HT-29 (cell line): Measurements from ENCODE around the gene GALNT5. TPM values are rescaled to one million over a fixed set of nuclear protein-coding genes. Genes with fewer than 3 reads are reported as not detected.

Experiments used
- DNase-seq: peaks from one replicate; pipeline ENCODE4 v3.0.0-alpha.2; 2015; ENCODE audit warnings: low spot score
- total RNA-seq: library from RNA; depleted of rRNA; stranded (reverse); fragments of >200 nt; shearing (Covaris generic); gene quantifications from 2 replicates; pipeline ENCODE4 v1.2.3, GENCODE V29; 2014

The GALNT5 gene
- total RNA-seq, 1 experiment from 2014 or later = 1.1 TPM

DNA sequence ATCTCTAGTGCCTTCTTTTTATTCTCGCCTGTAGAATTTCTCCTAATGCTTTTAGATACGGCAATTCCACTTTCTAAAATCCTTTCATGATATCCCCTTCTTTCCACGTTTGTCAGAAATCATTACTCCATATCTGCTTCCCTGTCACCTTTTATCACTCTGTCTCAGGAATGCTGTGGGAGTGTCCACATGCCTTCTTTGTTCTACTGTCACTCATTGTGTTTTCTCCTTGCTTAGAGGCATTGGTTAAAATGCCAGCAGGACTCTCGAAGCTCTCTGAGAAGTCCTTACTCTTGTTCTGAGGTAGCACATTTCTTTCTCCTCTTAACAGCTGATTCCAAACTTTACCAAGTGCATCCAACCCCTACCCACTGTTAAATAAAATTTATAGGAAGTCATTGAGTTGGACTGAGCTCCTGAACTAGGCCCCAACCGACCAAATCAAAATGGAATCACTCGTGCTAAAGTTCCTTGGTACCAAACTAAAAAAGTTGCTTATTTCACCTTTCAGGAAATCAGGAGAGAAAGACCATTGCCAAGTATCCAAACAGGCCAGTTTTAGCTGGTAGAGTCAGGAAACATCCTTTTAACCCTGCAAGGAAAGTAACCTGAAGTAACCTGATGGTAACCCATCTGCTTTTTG, 10.6 kb upstream of the GALNT5 start:
- DNase-seq = peak; percentile 47

DNA sequence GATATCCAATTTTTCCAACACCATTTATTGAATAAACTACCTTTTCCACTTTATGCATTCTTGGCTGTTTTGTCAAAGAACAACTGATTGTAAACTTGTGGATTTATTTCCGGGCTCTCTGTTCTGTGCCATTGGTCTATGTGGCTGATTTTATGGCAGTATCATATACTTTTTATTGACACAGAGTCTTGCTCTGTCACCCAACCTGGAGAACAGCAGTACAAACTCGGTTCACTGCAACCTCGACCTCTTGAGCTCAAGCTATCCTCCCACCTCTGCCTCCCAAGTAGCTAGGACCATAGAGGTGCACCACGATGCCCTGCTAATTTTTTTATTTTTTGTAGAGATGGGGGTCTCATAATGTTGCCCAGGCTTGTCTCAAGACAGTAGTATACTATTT, 6.7 kb upstream of the GALNT5 start:
- no peak for DNase-seq

DNA sequence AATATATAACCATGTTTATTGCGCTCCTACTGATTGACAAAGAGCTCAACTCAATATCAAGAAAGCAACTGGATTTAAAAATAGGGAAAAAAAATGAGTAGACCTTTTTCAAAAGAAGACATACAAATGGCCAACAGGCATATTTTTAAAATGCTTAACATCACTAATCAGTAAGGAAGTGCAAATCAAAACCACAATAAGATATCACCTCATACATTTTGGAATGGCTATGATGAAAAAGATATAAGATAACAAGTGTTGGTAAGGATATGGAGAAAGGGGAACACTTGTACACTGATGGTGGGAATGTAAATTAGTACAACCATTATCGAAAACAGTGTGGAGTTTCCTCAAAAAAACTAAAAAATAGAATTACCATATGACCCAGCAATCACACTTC, 5.6 kb upstream of the GALNT5 start:
- DNase-seq = no peak

DNA sequence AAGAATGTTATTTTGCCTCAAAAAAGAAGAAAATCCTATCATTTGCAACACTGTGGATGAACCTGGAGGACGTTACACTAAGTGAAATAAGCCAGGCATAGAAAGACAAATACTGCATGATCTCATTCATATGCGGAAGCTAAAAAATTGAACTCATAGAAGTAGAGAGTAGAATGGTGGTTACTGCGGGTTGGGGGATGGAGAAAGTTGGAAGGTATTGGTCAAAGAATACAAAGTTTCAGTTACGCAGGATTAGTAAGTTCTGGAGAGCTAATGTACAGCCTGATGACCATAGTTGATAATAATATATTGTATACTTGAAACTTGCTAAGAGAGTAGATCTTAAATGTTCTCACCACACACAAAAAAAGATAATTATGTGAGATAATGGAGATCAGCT, 5.0 kb upstream of the GALNT5 start:
- no peak for DNase-seq

DNA sequence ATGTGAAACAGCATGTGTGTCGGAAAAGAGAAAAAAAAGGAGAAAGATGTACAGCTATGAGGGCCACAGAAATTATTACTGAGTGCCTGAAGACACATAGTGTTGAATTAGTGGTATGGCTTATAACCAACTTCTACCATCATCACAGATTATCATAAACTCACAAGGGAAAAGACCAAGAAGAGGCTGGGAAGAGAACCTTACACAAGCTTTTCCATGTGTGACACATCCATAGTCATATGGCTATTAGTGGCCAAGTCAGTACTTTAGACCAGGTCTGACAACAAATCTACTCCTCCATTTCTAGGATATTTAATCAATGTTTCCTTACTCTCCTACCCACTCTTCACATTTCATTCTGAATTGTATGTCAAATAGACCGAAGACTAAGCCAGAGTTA, 3.5 kb upstream of the GALNT5 start:
- no peak for DNase-seq

DNA sequence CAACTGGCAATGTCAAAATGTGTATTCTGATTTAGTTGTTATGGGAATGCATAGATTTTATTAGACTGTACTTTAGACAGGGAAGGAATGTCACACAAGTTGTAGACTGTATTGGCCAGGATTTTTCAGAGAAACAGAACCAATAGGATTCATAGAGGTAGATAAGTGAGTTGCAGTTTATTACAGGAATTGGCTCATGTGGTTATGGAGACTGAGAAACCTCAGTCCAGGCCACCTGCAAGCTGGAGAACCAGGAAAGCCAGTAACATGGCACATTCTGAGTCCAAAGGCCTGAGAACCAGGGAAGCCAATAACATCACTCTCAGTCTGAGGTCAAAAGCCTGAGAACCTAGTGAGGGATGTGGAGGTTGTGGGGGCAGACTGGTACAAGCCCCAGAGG, 1.8 kb upstream of the GALNT5 start:
- DNase-seq = no peak

DNA sequence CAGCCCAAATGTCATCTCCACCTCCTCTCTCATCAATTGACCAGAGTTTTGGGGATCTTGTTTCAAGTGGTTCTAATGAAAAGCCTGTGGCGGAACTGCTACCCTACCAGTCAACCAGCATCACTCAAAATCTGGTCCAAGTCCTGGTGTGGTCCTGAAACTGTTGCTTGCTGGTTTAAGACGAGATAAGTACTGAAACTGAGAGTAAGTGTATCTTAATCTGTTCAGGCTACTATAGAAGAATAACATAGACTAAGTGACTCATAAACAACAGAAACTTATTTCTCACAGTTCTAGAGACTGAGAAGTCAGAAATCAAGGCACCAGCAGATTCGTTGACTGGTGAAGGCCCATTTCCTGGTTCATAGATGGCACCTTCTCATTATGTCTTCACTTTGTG, 879 bp upstream of the GALNT5 start:
- no peak for DNase-seq

DNA sequence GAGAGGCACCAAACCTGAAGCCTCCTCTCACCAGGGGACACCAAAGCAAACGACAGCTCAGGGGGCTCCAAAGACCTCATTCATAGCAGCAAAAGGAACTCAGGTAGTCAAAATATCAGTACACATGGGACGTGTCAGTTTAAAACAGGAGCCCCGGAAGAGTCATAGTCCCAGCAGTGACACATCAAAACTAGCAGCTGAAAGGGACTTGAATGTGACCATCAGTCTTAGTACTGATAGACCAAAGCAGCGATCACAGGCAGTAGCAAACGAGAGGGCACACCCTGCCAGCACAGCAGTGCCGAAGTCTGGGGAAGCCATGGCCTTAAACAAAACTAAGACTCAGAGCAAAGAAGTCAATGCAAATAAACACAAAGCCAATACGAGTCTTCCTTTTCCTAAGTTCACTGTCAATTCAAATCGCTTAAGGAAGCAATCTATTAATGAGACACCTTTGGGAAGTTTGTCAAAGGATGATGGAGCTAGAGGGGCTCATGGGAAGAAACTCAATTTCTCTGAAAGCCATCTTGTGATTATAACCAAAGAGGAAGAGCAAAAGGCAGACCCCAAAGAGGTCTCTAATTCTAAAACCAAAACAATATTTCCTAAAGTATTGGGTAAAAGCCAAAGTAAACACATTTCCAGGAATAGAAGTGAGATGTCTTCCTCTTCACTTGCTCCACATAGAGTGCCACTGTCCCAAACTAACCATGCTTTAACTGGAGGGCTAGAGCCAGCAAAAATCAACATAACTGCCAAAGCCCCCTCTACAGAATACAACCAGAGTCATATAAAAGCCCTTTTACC, 1.2 kb downstream of the GALNT5 start:
- no peak for DNase-seq

DNA sequence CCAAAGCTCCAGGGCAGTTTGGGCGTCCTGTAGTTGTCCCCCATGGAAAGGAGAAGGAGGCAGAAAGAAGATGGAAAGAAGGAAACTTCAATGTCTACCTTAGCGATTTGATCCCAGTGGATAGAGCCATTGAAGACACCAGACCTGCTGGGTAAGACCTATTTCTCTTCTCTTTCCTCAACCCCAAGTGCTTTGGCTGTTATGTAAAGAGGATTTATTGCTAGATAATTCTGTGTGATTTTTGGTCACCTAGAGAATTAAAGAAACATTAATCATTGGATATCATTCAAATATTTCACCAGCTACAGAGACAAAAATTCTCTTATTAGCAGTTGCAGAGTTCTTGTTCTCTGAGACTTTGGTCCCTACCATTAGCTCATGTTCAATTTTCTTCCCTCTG, 1.9 kb downstream of the GALNT5 start:
- no peak for DNase-seq

DNA sequence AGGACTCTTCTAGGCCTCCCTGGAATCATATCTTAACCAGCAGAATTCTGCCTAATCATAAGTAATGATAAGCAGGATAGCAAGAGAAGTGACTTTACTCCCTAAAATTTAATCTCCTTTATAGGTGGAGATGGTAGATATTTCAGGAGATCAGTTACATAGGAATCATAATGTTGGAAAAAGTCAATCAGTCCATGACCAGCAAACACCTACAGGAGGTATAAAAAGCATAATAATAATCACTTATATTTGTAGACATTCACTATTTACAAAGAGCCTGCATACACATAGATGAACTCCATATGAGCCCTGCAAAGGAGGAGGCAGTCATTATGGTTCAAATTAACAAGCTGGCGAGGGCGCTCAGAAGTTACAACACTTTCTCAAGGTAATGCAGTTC, 2.5 kb downstream of the GALNT5 start:
- DNase-seq = no peak

DNA sequence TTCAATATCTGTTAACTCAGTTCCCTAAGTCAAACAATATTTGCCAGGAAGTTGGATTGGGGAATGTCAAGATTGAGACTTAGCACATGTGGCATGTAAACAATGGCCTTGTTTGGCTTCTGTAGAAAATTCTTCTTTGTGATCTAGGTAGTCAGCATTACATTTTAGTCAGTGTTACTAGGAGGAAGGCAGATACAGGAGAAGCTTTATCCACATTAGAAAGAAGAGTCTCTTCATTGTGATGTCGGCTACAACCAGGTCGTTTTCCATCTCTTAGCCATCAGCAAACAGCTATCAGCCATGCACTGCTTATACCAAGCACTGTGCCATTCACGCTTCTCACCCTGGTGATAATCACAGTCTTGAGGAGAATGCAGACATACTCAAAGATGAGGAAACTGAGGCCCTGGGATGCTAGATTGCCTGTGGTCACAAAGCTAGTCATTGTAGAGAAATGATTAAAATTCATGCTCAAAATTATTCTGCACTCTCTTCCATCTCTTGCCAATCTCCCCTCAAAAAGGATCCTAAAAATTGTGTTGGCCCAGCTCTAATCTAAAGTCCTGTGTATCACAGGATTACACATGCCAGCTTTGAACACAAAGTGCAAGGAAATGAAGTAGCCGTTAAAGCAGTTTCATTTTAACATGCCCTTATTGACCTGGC, 3.2 kb downstream of the GALNT5 start:
- DNase-seq = no peak

DNA sequence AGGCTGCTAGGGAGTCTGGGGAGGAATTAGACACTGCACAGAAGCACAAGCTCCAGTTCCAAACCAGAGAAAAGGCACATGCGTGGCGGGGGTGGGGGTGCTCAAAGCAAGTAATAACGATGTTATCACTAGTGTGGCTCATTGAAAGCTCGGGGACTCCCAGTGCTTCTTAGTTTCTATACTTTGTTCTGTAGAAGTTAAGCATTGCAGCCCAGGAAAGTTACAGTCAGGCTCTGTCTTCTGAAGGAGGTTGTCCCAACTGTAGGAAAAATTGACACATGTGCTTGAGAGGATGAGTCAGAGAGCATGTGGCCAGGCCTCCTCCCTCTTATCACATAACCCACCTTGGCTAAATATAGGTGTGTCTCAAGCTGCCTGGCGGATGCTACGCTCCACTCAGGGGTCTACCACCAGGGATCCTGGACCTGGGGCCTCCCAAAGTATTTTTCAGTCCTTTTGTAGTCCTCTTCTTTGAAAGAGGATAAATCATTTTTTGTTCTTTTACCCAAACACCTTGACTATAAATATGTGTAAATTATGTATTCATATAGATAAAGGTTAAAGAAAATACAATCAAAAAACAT, 3.8 kb downstream of the GALNT5 start:
- DNase-seq = peak; percentile 75

DNA sequence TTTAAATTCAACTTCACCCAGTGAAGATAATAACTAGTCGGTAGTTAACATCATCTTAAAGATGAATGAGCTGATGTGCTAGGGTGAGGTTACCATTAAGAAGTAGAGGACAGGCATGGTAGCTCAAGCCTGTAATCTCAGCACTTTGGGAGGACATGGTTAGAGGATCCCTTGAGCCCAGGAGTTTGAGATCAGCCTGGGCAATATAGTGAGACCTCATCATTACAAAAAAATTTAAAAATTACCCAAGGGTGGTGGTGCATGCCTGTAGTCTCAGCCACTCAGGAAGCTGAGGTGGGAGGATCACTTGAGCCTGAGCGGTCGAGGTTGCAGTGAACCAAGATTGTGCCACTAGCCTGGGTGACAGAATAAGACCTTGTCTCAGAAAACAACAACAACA, 4.7 kb downstream of the GALNT5 start:
- DNase-seq = no peak

DNA sequence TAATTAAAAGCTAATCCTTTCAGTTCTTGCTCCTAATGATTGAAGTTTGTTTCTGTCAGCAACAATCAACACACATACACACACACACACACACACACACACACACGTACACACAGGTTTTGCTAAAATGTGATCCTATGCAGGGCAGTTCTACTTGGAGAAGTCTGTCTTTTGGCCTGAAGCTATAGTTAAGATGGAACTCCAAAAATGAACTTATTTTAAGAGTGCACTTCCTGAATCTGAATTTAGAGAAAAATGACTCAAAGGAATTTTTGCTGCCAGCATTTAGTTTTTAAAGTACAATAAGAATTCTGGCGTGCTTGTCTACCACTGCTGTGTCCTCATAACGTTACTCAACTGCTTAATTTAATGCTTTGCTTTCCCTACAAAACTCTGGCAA, 6.6 kb downstream of the GALNT5 start:
- DNase-seq = no peak

DNA sequence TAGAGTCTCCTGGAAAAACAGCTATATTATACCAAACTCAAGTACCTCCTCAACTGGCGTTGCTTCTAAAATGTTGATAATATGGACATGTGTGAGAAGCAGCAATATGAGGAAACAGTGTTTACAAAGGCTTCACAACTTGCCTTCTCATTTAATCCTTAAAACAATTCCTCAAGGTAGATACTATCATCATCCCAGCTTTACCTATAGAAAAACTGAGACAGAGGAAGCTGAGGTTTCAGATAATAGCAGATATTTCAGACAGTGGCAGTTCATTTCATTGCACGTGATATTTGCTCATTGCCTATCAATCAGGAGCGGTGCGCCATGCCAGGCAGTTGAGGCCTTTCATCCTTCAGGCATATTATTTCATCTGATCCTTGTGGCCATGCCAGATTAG, 8.3 kb downstream of the GALNT5 start:
- no peak for DNase-seq

DNA sequence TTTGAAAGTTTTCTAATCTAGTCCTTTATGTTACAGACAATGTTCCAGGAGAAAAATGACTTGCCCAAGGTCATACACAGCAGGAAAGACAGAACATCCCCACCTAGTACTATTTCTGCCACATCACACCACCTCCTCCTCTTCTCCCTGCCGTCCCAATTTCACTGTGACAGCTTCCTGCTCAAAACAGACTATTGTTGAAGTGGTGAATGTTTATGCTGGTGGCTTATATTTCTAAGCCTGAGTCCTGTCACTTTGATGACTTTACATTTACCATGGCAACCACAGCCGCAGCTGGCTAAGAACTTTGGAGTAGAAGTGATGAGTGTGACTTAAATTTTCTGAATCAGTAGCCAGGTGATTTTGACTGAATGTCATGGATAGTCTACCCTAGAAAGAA, 10.0 kb downstream of the GALNT5 start:
- no peak for DNase-seq

DNA sequence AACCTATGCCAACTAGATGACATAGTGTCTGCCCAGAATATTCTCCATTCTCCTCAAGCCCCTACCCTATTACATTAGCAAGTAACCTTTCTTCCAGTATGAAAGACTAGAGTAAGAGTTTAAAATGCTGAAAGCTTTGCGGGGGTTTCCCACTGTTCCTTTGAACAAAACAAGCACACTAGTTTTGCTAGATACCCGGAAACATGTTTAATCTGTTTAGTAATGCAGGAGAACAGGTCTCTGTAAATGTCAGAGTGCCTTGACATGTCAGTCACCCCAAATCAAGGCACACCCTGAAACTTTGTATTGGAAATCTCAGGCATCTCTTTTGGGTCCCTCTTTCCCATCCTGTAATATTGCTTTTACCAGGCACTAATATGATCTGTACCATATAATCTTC, 11.6 kb downstream of the GALNT5 start:
- DNase-seq = no peak

DNA sequence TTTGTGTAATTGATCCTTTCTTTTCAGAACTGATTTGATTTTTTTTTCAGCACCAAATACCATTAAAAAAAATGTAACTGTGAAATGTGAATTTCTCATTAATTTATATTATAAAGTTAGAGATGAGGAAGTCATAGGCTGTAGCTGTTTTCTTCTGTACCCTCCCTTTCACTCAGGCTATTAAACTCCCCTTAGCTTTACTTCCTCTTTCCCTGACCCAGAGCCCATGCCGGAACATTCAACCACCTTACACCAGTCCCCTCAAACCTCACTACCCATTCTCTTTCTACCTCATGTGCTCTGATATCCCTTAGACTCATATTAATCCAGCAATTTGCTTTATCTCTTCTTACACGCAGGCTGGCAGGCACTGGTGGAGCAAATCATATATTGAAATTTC, 12.4 kb downstream of the GALNT5 start:
- no peak for DNase-seq

DNA sequence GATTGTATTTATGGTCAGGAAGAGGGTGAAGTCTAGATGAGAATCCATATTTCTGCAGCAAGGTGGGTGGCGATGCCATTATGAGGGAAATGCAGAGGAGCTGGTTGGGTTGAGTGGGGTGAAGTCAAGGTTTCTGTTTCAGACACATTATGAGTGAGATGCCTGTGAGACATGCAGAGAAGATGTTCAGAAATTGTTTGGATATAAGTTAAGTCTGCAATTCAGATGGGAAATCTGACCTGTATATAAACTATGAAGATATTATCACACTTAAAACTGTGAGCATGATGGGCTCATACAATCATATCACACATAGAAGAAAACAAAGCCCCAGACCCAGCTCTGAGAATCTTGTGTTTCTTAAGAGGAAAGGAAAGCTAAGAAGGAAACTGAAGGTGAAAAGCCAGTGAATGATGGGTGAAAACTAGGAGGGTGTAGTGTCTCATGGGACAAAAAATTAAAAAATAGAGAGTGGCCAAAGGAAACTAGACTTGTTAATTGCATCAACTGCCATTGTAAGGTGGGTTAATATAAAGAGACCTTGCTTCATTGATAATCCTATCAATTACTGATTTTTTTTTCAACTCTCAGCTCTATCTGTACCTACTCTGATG, 14.2 kb downstream of the GALNT5 start:
- no peak for DNase-seq

DNA sequence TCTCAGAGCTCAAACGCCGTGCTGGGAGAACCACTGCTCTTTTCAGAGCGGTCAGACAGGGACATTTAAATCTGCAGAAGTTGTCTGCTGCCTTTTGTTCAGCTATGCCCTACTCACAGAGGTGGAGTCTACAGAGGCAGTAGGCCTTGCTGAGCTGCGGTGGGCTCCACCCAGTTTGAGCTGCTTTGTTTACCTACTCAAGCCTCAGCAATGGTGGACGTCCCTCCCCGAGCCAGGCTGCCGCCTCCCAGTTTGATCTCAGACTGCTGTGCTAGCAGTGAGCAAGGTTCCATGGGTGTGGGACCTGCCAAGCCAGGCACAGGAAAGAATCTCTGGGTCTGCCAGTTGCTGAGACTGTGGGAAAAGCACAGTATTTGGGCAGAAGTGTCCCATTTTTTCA, 21.8 kb downstream of the GALNT5 start:
- DNase-seq = peak; percentile 39

DNA sequence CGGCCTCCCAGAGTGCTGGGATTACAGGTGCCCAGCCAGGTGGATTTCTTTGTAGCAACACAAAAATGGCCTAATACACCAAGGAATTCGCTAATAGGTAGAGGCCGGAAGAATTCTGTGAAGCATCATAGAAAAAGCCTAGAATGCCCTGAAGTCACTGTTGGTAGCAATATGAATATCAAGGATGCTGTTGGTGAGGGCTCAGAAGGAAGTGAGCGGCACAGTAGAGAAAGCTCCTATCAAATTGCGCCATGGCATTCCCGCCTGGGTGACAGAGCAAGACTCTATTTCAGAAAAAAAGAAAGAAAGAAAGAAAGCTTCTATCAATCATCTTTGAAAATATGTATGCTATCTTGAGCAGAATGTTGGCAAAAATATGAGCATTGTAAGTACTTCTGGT, 23.8 kb downstream of the GALNT5 start:
- DNase-seq = no peak

DNA sequence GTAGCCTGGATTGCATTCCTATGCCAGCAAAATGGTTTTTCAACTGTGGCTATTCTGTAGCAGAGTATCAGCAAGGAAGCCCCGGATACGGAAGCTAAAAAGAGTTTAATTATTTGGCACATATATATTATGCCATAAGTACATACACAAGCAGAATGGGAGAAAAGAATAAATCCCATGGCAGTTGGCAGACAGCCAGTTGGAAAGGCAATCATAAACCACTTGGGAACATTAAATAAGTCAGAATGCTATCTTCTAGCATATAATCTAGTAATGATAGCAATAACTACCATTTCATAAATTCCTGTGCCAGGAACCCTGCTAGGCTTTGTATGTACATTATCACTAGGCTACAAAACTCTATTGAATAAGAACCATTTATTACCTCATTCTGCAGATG, 26.0 kb downstream of the GALNT5 start:
- no peak for DNase-seq
